Thymus (tissue), 11 donors: ENCODE data around the gene FAM131C. TPM values are rescaled to one million over a fixed set of nuclear protein-coding genes. Genes with fewer than 3 reads are reported as not detected.
"Not testable (repeated sequence)": the region's sequence is repeated elsewhere in the genome, so short reads cannot be mapped to it uniquely, and the experiment has no call there.

Source experiments
- DNase-seq, 9 donors: peaks; one replicate each; pipeline ENCODE4 v3.0.0-alpha.2; 2013; ENCODE audit warnings: low spot score in 9 of 9, low read depth in 6 of 9, missing footprints in 1 of 9
- H3K27ac ChIP-seq, 2 donors: one replicate each; pipeline ENCODE4 v1.5.1; 2013; ENCODE audit warnings: control low read depth in 1 of 2, low read depth in 1 of 2, low read length in 1 of 2, mild to moderate bottlenecking in 1 of 2, moderate library complexity in 1 of 2
- H3K27me3 ChIP-seq, 2 donors: one replicate each; pipeline ENCODE4 v1.5.1; 2013; ENCODE audit warnings: low read length in 1 of 2; ENCODE audit not compliant: control insufficient read depth in 2 of 2, insufficient read depth in 1 of 2
- H3K36me3 ChIP-seq, 2 donors: one replicate each; pipeline ENCODE4 v1.5.1; 2013; ENCODE audit warnings: low read length in 1 of 2, mild to moderate bottlenecking in 1 of 2, moderate library complexity in 1 of 2; ENCODE audit not compliant: control insufficient read depth in 2 of 2, insufficient read depth in 2 of 2
- H3K4me1 ChIP-seq, 2 donors: one replicate each; pipeline ENCODE4 v1.5.1; 2013; ENCODE audit warnings: low read length in 2 of 2; ENCODE audit not compliant: control insufficient read depth in 2 of 2, insufficient read depth in 2 of 2
- H3K4me3 ChIP-seq, 2 donors: one replicate each; pipeline ENCODE4 v1.5.1; 2013; ENCODE audit warnings: low read length in 2 of 2, control low read depth in 1 of 2, mild to moderate bottlenecking in 1 of 2
- H3K9me3 ChIP-seq, 2 donors: one replicate each; pipeline ENCODE4 v1.5.1; 2013; ENCODE audit warnings: low read length in 1 of 2, mild to moderate bottlenecking in 1 of 2; ENCODE audit not compliant: control insufficient read depth in 2 of 2, insufficient read depth in 1 of 2
- WGBS: extraction: QIAGEN DNeasy Blood & Tissue Kit; methylation state at CpG from one replicate; pipeline ENCODE4 v1.1.7; 2013; 5-methylcytosine and 5-hydroxymethylcytosine counted together
- polyA plus RNA-seq: library from polyadenylated mRNA; stranded (reverse); fragments of 200-250 nt; gene quantifications from one replicate; pipeline ENCODE4 v1.2.3, GENCODE V29; 2013
- total RNA-seq: library from RNA; stranded (reverse); fragments of 120-200 nt; gene quantifications from one replicate; pipeline ENCODE4 v1.2.4, GENCODE V29; 2013
- donor health status: healthy.

FAM131C gene
- total and polyA plus RNA-seq, 2 donors: 0.05 to 0.96 TPM

DNA sequence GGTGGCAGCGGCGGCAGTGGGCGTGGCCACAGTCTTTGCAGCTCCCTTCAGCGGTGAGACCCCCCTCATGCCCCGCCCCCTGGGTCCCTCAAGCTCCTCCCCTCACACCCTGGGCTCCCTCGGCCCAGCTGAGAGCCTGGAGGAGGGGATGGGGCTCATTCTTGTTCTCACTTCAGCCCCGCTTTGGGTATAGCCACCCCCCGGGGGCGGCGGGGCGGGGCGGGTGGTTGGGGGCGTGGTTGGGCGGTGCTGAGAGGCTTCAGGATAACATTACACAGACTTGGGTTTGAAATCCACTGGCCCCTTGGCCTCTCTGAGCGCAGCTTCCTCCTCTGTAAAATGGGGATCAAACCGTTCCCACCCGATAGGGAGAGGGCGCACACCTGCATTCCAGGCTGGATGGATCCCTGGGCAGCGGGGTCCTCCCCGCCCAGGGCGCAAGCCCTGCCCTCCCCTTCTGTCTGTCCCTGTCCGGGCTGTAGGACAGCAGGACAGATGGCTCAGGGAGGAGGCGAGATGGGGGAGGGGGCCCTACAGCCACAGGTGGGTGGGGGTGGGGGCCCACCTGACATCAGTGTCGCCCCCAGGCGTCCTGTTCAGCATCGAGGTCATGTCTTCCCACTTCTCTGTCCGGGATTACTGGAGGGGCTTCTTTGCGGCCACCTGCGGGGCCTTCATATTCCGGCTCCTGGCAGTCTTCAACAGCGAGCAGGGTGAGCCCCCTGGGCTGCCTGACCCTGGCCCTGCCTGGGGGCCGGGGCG lies 46.5 kb downstream of the FAM131C start:
- Histone ChIP-seq H3K36me3 (no peaks in the 10 kb centered on the region), H3K4me3 (peak overlapping the region in 1 of 2 donors; percentile 12), H3K27me3 (peaks cover 0 to 42% of the 10 kb centered on the region in 2 donors), H3K4me1 (peaks cover 2 to 5% of the 10 kb centered on the region in 2 donors), H3K27ac (no peak overlapping the region), H3K9me3 (peaks cover 0 to 1% of the 10 kb centered on the region in 2 donors)
- peak in 5 of 9 donors; percentile 42 to 70 (median 45) for DNase-seq
- WGBS: 16% methylated on average over 33 of the region's 33 CpGs

DNA sequence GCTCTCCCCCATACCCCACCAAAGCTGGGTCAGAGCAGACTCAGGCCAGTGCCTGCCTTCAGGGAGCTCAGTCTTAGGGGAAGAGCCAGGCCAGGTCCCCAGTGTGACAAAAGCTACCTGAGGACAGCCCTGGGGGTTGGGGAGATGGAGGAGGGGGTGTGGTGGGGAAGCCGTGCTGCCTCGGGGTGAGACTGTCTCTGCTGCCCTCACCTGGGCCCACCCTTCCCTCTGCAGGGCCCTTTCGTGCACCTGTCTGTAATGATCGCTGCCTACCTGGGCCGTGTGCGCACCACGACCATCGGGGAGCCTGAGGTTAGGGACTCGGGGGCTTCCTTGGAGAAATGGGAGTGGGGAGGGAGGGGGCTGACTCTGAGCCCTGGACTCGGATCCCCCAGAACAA lies 47.1 kb downstream of the FAM131C start:
- not testable (repeated sequence) for H3K4me1 ChIP-seq, H3K27ac ChIP-seq, DNase-seq, H3K4me3 ChIP-seq, H3K36me3 ChIP-seq, H3K9me3 ChIP-seq
- peaks cover 0 to 46% of the 10 kb centered on the region in 2 donors for H3K27me3 ChIP-seq
- WGBS: 31% methylated on average over 9 of the region's 10 CpGs

DNA sequence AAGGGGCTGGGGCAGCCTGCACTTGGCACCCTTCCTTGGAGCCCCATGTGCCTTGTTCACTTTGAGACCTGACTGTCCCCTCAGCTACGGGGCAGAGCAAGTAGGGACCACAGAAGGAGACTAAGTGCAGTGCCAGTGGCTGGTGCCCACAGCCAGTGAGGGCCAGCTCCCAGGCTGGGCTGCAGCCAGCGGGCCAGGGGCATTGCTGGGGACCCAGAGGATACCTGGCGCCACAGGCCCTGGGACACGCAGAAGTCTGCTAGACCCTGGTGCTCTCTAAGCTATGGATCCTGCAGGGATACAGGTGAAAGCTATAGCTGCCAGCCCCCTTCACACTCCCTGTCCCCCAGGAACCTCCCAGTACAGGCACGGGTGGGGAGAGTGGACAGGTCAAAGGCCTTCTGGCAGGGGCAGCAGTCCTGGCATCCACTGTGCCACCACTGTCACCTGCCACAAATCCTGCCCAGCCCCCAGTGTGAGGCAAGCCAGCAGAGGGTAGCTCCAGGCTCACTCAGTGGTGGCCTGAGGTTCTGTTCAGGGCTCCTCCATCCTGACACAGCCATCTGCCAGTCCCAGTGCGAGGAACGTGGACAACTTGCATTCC lies 50.3 kb downstream of the FAM131C start:
- no peak for DNase-seq
- no peak overlapping the region for H3K27ac ChIP-seq
- peaks cover 0 to 44% of the 10 kb centered on the region in 2 donors for H3K27me3 ChIP-seq
- 90% methylated on average over 7 of the region's 7 CpGs for WGBS
- no peak overlapping the region for H3K4me3 ChIP-seq
- peaks cover 2 to 5% of the 10 kb centered on the region in 2 donors for H3K4me1 ChIP-seq
- no peaks in the 10 kb centered on the region for H3K36me3 ChIP-seq
- no peaks in the 10 kb centered on the region for H3K9me3 ChIP-seq

- no peaks in the 10 kb centered on the region for H3K9me3 ChIP-seq
- H3K4me1 ChIP-seq: peaks cover 2 to 5% of the 10 kb centered on the region in 2 donors
- no peak overlapping the region for H3K27ac ChIP-seq
- H3K4me3 ChIP-seq: no peak overlapping the region
- WGBS: 89% methylated on average over 11 of the region's 11 CpGs
- DNase-seq: no peak
- H3K36me3 ChIP-seq: no peaks in the 10 kb centered on the region
- H3K27me3 ChIP-seq: peaks cover 0 to 40% of the 10 kb centered on the region in 2 donors
Measured at GRCh38 chr1:16022393-16022792, 51.1 kb downstream of the FAM131C start.

GRCh38 chr1:16021681-16022080 lies 51.8 kb downstream of the FAM131C start, which contains the start of gene CLCNKA:
CLCNKA (plus strand) TSS chr1:16022036; CDS start chr1:16022620, 584 bp downstream.
- H3K36me3 ChIP-seq: no peaks in the 10 kb centered on the region
- WGBS: 78% methylated on average over 6 of the region's 6 CpGs
- DNase-seq: no peak
- peaks cover 0 to 35% of the 10 kb centered on the region in 2 donors for H3K27me3 ChIP-seq
- no peaks in the 10 kb centered on the region for H3K9me3 ChIP-seq
- no peak within 1 kb of the TSS for H3K4me3 ChIP-seq
- H3K4me1 ChIP-seq: no peaks in the 10 kb centered on the region
- no peak within 1 kb of the TSS for H3K27ac ChIP-seq

- H3K4me1 ChIP-seq, H3K9me3 ChIP-seq, DNase-seq, H3K36me3 ChIP-seq, H3K4me3 ChIP-seq, H3K27ac ChIP-seq: not testable (repeated sequence)
- 89% methylated on average over 9 of the region's 9 CpGs for WGBS
- H3K27me3 ChIP-seq: peaks cover 0 to 36% of the 10 kb centered on the region in 2 donors
Measured at GRCh38 chr1:16020878-16021277, 52.6 kb downstream of the FAM131C start.

GRCh38 chr1:16020325-16020724 lies 53.1 kb downstream of the FAM131C start:
- no peak overlapping the region for H3K4me3 ChIP-seq
- no peak for DNase-seq
- H3K27me3 ChIP-seq: peaks cover 0 to 39% of the 10 kb centered on the region in 2 donors
- WGBS: 93% methylated on average over 6 of the region's 6 CpGs
- H3K4me1 ChIP-seq: no peaks in the 10 kb centered on the region
- no peaks in the 10 kb centered on the region for H3K9me3 ChIP-seq
- no peaks in the 10 kb centered on the region for H3K36me3 ChIP-seq
- H3K27ac ChIP-seq: no peak overlapping the region

DNA sequence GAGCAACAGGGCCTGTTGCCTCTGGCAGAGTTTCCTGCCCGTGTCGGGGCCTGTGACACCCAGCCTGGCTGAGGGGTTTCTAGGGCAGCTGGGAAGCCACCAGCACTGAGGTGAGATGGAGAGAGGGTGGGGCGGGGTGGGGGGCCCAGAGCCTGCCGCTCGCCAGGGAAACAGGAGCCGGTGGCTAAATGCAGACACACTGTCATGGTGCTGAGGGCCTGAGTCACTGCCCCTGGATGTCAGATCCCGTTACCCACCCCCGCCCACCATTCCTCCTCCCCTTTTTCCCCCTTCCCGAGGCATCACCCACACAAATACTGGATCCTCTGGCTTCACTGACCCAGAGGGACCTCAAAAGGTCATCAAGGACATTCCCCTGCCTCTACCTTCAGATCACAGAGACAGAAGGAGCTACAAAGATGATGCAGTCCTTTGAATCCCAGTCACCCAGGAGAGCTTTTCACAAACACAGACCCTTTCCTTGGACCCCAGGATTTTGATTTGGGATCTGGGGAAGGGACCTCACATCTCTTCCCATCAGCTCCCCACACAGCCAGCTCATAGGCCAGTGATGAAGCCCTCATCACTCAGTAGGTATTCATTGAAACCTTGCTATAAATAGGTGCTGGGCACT lies 53.7 kb downstream of the FAM131C start:
- no peak for DNase-seq
- Histone ChIP-seq H3K4me1 (no peaks in the 10 kb centered on the region), H3K27me3 (peaks cover 0 to 39% of the 10 kb centered on the region in 2 donors), H3K9me3 (no peaks in the 10 kb centered on the region), H3K36me3 (no peaks in the 10 kb centered on the region), H3K4me3 (no peak overlapping the region), H3K27ac (no peak overlapping the region)
- 84% methylated on average over 9 of the region's 9 CpGs for WGBS
